Smooth muscle cell (in vitro differentiated cells): ENCODE results near the gene TRIB2. TPM values are rescaled to one million over a fixed set of nuclear protein-coding genes. Genes with fewer than 3 reads are reported as not detected.

Source experiments
- DNase-seq: peaks from one replicate; lab custom pipeline; 2025; ENCODE audit not compliant: unreplicated experiment; lab: John Stamatoyannopoulos, UW
- H2AFZ ChIP-seq: fragments of 200-600 bp; sonication (generic); 2 replicates; pipeline ENCODE4 v1.6.0; 2016; ENCODE audit warnings: antibody characterized with exemption, low read depth, mild to moderate bottlenecking
- H3F3A ChIP-seq: fragments of 200-600 bp; sonication (generic); 2 replicates; pipeline ENCODE4 v1.6.0; 2017; ENCODE audit warnings: antibody characterized with exemption, low read depth
- H3K27ac ChIP-seq: fragments of 200-600 bp; sonication (generic); 2 replicates; pipeline ENCODE4 v1.5.1; 2016; ENCODE audit warnings: low read depth, mild to moderate bottlenecking
- H3K27me3 ChIP-seq: fragments of 200-600 bp; sonication (generic); 2 replicates; pipeline ENCODE4 v1.6.1; 2016; ENCODE audit warnings: low read depth, mild to moderate bottlenecking
- H3K36me3 ChIP-seq: fragments of 200-600 bp; sonication (generic); 2 replicates; pipeline ENCODE4 v1.5.1; 2016; ENCODE audit warnings: low read depth
- H3K4me1 ChIP-seq: fragments of 200-600 bp; sonication (generic); 2 replicates; pipeline ENCODE4 v1.5.1; 2016; ENCODE audit warnings: low read depth
- H3K4me2 ChIP-seq: fragments of 200-600 bp; sonication (generic); 2 replicates; pipeline ENCODE4 v1.6.0; 2016; ENCODE audit warnings: mild to moderate bottlenecking
- H3K4me3 ChIP-seq: fragments of 200-600 bp; sonication (generic); 2 replicates; pipeline ENCODE4 v1.5.1; 2016; ENCODE audit warnings: mild to moderate bottlenecking
- H3K79me2 ChIP-seq: fragments of 200-600 bp; sonication (generic); 2 replicates; pipeline ENCODE4 v1.6.0; 2016; ENCODE audit warnings: low read depth, mild to moderate bottlenecking
- H3K9ac ChIP-seq: fragments of 200-600 bp; sonication (generic); 2 replicates; pipeline ENCODE4 v1.6.0; 2016; ENCODE audit warnings: low read depth
- H3K9me3 ChIP-seq: fragments of 200-600 bp; sonication (generic); replicated peaks from 2 replicates; pipeline ENCODE4 v1.5.1; 2016; ENCODE audit warnings: low read depth
- H4K20me1 ChIP-seq: fragments of 200-600 bp; sonication (generic); 2 replicates; pipeline ENCODE4 v1.6.0; 2016; ENCODE audit warnings: low read depth
- CTCF ChIP-seq: fragments of 200-600 bp; sonication (generic); IDR thresholded peaks from 2 replicates; pipeline ENCODE4 v1.5.1; 2017; ENCODE audit warnings: borderline replicate concordance, mild to moderate bottlenecking, antibody characterized with exemption; ENCODE audit not compliant: insufficient read depth, poor library complexity, severe bottlenecking
- WGBS: methylation state at CpG from one replicate; pipeline ENCODE4 v1.1.7; 2016; ENCODE audit warnings: low lambda C conversion rate; 5-methylcytosine and 5-hydroxymethylcytosine counted together
- polyA plus RNA-seq: library from polyadenylated mRNA; unstranded; fragments of >200 nt; fragmentation: Nextera tagmentation; extraction: Ambion mirVana; gene quantifications from 2 replicates; pipeline ENCODE4 v1.2.1, GENCODE V29; 2016
- total RNA-seq: library from RNA; depleted of rRNA; stranded (reverse); fragments of >200 nt; gene quantifications from 2 replicates; pipeline ENCODE4 v1.2.3, GENCODE V29; 2014

TRIB2 gene
- total and polyA plus RNA-seq, 2 experiments from 2014 or later = 31.1 to 31.5 TPM

GRCh38 chr2:12750166-12750905 is 33.6 kb downstream of the TRIB2 start:
- DNase-seq = no peak
- H3K27ac ChIP-seq = no peak overlapping the region
- 95% methylated on average over 7 of the region's 7 CpGs for WGBS

GRCh38 chr2:12754643-12755042 is 37.9 kb downstream of the TRIB2 start:
- Histone ChIP-seq H2AFZ (no peak overlapping the region), H3K9ac (no peak overlapping the region), H3K9me3 (no peaks in the 10 kb centered on the region), H4K20me1 (no peaks in the 10 kb centered on the region), H3K27ac (no peak overlapping the region), H3K27me3 (no peaks in the 10 kb centered on the region), H3K4me3 (no peak overlapping the region), H3K36me3 (no peaks in the 10 kb centered on the region), H3K4me2 (no peak overlapping the region), H3F3A (no peaks in the 10 kb centered on the region), H3K4me1 (peaks cover 4% of the 10 kb centered on the region), H3K79me2 (no peaks in the 10 kb centered on the region)
- no peak for TF ChIP-seq CTCF
- no peak for DNase-seq
- 85% methylated on average over 5 of the region's 5 CpGs for WGBS

More at GRCh38 chr2:12750166-12750905, 33.6 kb downstream of the TRIB2 start:
- H3K79me2 ChIP-seq = no peaks in the 10 kb centered on the region
- no peak overlapping the region for H3K4me3 ChIP-seq
- no peak overlapping the region for H3K9ac ChIP-seq
- no peaks in the 10 kb centered on the region for H3K27me3 ChIP-seq
- H2AFZ ChIP-seq = no peak overlapping the region
- TF ChIP-seq CTCF = no peak
- H3K4me2 ChIP-seq = no peak overlapping the region
- H3K9me3 ChIP-seq = no peaks in the 10 kb centered on the region
- H3K36me3 ChIP-seq = no peaks in the 10 kb centered on the region
- no peaks in the 10 kb centered on the region for H3F3A ChIP-seq
- H4K20me1 ChIP-seq = no peaks in the 10 kb centered on the region
- no peaks in the 10 kb centered on the region for H3K4me1 ChIP-seq

GRCh38 chr2:12755384-12755783 is 38.6 kb downstream of the TRIB2 start:
- H3K4me2 ChIP-seq = no peak overlapping the region
- no peaks in the 10 kb centered on the region for H4K20me1 ChIP-seq
- H3K36me3 ChIP-seq = no peaks in the 10 kb centered on the region
- peaks cover 4% of the 10 kb centered on the region for H3K4me1 ChIP-seq
- H3K4me3 ChIP-seq = no peak overlapping the region
- H3F3A ChIP-seq = no peaks in the 10 kb centered on the region
- H2AFZ ChIP-seq = no peak overlapping the region
- no peaks in the 10 kb centered on the region for H3K9me3 ChIP-seq
- no peak for TF ChIP-seq CTCF
- 69% methylated on average over 3 of the region's 3 CpGs for WGBS
- H3K27me3 ChIP-seq = no peaks in the 10 kb centered on the region
- no peak overlapping the region for H3K9ac ChIP-seq
- H3K27ac ChIP-seq = no peak overlapping the region
- H3K79me2 ChIP-seq = no peaks in the 10 kb centered on the region
- no peak for DNase-seq

GRCh38 chr2:12759248-12759647 is 42.5 kb downstream of the TRIB2 start:
- Histone ChIP-seq H3K9me3 (no peaks in the 10 kb centered on the region), H4K20me1 (no peaks in the 10 kb centered on the region), H3F3A (no peaks in the 10 kb centered on the region), H3K4me2 (peak overlapping the region; percentile 34), H3K9ac (no peak overlapping the region), H3K4me3 (no peak overlapping the region), H3K27me3 (no peaks in the 10 kb centered on the region), H2AFZ (no peak overlapping the region), H3K4me1 (peaks cover 4% of the 10 kb centered on the region), H3K27ac (no peak overlapping the region), H3K36me3 (no peaks in the 10 kb centered on the region), H3K79me2 (no peaks in the 10 kb centered on the region)
- WGBS = 28% methylated on average over 4 of the region's 4 CpGs
- no peak for TF ChIP-seq CTCF
- no peak for DNase-seq
